Activated CD4-positive, alpha-beta T cell treated with anti-CD3 and anti-CD28 coated beads, Interleukin-2, amount 50 U/mL, for 4 hours (primary cell): ENCODE measurements around the gene C1orf35.

Experiments
- DNase-seq, 2 experiments: peaks; one replicate each; pipeline ENCODE4 v3.0.0-alpha.2; 2020

C1orf35 gene

GRCh38 chr1:228093050-228093906 lies 9.8 kb downstream of the C1orf35 start:
- DNase-seq: no peak

GRCh38 chr1:228092342-228093049 lies 10.6 kb downstream of the C1orf35 start:
- DNase-seq: no peak

- no peak for DNase-seq
These were observed 12.0 kb downstream of the C1orf35 start for GRCh38 chr1:228091084-228091483.

GRCh38 chr1:228090613-228091081 lies 12.5 kb downstream of the C1orf35 start:
- DNase-seq: no peak

DNA sequence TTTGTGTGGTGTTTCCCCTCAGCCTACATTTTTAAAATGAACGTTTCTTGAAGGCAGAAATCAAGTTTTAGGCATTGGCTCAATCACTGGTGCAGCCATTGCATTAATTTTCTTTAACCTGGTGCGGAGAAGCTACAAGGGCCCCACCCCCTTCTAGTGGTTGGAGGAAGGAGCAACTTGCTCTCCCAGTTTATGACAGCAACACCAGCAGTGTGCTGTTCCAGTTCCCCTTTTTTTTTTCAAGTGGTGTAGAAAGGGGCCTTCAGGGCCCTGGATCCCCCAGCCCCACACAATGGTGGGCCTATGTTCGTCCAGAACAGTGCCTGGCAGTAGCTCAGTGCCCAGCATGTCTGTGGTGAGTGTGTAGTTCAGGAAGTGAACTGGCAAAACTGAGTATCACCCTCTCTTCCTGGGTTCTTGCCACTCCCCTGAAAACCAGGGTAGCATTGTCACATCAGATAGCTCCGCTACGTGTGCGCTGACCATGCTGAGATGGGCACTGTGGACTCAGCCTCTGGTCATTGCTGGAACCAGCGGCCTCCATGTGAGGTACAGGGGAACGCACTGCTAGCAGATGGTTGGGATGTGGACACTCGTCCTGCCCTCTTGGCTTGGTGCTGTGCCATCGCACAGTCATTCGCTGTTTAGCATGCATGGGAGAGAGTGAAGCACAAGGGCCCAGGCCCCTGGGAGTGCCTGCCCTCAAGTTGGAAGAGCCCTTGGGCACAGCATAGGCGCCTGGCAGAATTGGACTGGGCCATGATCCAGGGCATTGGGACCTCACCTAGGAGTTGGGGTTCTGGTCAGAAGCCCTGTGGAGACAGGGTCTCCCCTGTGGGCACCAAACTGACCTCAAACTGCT lies 13.4 kb downstream of the C1orf35 start:
- no peak for DNase-seq

GRCh38 chr1:228088586-228089498 lies 14.3 kb downstream of the C1orf35 start:
- no peak for DNase-seq

GRCh38 chr1:228087771-228088251 lies 15.3 kb downstream of the C1orf35 start:
- DNase-seq: peak in 1 of 2 experiments; percentile 19

DNA sequence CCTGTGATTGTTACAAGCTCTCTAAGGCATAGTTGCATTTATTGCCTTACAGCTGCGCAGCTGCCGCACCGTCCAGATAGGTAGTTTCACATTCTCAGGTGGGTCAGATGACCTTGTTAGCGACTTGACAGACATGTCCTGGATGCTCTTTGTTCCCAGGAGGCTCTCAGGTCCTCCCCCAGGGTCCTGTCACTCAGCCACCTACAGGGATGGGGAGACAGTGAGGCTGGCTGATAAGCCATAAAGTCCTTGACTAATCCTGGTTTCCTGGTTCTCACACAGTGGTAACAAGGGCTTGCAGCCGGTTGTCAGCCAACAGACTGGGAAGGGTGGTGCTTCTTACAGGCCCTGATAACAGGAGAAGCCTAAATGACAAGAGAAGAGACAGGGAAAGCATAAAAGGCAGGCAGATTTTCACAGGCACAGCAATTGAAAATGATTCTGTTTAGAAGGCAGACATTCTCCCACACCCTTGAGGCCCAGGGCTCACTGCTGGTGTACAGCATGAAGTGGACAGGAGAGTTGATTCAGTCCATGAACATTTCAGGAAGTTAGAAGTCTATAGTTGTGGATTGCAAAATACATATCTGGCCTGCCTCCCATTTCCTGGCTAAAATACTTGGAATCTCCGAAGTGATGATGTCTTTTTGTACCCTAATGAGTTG lies 17.7 kb downstream of the C1orf35 start:
- no peak for DNase-seq

DNA sequence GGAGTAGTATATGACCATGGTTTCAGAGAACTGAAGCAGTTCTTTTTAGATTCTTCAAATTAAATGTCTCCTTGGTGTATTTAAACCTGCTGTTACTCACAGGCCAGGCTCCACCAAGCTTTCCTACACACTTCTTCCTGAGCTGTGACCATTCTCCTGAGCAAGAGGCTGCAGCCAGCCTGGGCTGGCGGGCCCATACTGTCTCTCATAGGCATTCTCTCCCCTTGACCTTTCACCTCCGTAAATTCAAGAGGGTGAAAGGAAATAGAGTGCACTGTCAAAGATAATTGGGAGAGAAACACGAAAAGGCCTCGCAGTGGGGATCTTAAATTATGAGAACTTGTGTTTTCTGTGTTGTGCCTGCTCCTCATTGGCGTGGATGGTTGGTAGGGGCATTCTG lies 18.3 kb downstream of the C1orf35 start:
- no peak for DNase-seq

DNA sequence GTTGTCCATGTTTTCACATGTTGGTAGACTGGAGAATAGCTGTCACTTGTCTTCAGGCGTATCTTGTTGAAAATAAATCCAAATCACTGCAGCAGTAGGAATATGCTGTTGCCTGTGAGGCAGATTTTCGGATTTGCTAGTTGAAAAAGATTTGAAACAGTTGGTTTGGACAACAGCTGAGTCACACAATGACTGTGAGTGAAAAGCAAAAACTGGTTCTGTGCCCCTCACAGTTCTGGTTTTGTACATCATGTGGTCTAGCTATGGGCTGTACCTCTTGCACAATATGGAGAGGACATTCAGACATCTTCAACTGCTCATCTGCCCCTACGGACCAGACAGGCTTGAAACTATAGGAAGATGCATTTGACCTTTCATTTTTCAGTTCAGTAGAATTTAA lies 18.8 kb downstream of the C1orf35 start:
- no peak for DNase-seq

DNA sequence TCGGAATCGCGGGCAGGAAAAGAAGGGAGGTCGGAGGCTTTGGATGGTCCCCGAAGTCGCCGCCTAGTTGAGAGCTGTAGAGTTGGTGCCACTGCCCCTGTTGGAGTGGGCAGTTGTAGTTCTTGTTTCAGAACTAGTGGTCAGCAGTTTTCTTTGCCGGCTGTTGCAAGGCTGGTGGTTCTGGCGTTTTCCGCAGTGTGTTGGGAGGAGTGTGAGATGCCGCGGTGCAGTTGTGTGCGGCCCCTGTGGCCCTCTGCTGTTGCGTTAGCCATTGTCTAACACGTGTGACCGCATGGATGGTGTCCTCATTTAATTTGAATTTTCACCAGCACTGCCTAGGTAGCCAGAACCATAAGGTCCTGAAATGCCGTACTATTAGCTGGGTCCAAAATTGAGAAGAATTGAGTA lies 19.2 kb downstream of the C1orf35 start:
- DNase-seq: no peak

DNA sequence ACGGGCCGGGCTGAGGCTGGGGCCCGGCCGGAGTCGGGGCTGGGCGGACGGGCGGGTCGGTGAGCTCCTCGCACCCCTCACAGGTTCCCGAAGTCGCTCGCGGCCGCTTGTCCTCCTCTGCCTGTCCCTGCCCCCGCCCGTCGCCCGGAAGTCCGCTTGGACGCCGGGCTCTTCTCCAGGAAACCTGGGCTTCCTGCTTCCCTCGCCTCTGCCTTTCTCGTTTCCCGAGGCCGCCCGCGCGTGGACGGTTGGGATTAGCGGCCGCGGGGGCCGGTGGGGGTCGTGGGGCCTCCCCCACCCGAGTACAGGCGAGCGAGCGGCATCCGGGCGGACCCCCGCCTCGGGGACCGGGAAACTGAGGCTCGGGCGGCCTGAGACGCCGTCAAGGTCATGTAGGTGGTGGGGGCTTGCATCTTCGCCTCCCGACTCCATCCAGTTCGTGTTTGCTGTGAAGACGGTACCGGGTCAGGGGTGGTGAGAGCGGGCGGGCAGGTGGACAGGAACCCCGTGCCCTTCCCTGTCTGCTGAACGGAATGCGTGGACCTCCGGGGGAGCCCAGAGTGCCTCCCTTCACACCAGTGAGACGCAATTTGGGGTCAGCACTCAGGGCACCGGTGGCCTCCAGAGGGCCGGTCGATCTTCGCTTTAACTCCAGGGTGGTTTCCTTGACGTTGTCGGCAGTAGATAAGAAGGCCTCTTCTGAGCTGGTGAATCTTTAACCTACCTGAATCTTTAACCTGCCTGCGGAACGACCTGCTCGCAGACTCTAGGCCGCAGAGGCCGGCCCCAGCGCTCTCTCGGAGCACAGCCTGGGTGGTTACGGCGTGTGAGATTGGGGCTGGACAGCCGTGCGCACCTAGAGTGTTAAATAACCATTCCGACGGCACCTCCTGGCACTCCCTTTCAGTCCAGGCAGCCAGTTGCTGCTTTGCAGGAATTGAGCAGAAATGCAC lies 19.9 kb downstream of the C1orf35 start:
- DNase-seq: no peak

- peak; percentile 80 to 86 for DNase-seq
These were observed 20.8 kb downstream of the C1orf35 start, which contains the start of gene ARF1 for GRCh38 chr1:228082214-228082917. ARF1 (plus strand) TSS chr1:228082708; CDS start chr1:228097115, 14,407 bp downstream.

- DNase-seq: no peak
These were observed 21.4 kb downstream of the C1orf35 start for GRCh38 chr1:228081578-228082213.

GRCh38 chr1:228081144-228081543 lies 22.0 kb downstream of the C1orf35 start:
- DNase-seq: no peak

DNA sequence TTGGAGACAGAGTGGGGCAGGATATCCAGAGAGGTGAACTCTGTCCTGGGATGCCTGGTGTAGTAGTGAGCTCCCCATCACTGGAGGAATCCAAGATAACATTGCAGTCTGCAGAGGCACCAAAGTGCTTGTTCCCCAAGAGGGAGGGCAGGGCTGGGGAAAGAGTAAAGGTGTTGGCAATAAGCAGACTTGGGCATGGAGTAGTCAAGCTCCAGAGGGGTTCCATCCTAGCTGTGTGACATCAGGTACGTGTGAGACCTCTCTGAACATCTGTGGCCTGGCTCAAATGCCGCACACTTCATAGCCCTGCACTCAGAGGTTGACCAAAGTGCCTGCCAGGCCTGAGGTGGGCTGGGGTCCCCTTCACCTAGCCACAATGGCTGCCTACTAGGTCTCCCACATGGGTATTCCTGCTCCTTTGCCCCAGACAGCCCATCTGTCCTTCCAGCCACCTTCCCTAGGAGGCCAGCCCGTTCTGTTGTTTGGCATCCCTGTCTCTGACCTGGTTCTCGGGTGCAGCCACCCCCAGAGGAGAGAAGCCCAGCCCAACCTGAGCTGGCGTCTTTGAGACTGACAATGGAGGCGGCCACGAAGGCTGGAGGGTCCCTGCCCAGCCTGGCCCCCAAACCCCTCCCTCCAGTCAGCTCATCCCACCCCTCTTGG lies 23.4 kb downstream of the C1orf35 start:
- DNase-seq: no peak

GRCh38 chr1:228079013-228079412 lies 24.1 kb downstream of the C1orf35 start:
- no peak for DNase-seq
